ENCODE results near the gene DLGAP1. TPM values are rescaled to one million over a fixed set of nuclear protein-coding genes. Genes with fewer than 3 reads are reported as not detected.

The DLGAP1 gene
- total and polyA plus RNA-seq, 2 of the 4 experiments (the other 2 are of a cell fraction), result under 0.01 to 0.09 TPM

GRCh38 chr18:4058179-4058578, 396.9 kb downstream of the DLGAP1 start:
- peaks cover 10% of the 10 kb centered on the region; the same call in 1 of the 2 replicates for H3K9me3 ChIP-seq (ENCODE audit: control insufficient read depth, insufficient read depth, low read length)
- no peak for DNase-seq
- H4K8ac ChIP-seq (ENCODE audit: low read depth in 2 of 2, low read length in 2 of 2), result no peak overlapping the region
- ChIA-PET CTCF (no interaction called here), POLR2A (ENCODE audit: unreplicated experiment) (no interaction called here)
- H3K9me1 ChIP-seq (ENCODE audit: insufficient read depth, low read length), result no peaks in the 10 kb centered on the region
- no peak overlapping the region for H2AFZ ChIP-seq (replicated peaks; ENCODE audit: low read length, poor library complexity)
- no peak overlapping the region for H3K56ac ChIP-seq (ENCODE audit: extremely low read depth, insufficient read depth, low read length)
- dilution Hi-C loops (cut with HindIII; ENCODE audit: low sequenced_read_pairs, unreplicated experiment), result no loop called here
- no peak overlapping the region for H3K27ac ChIP-seq (ENCODE audit: insufficient read depth, low read length)
- H3K4me2 ChIP-seq (ENCODE audit: low read depth, low read length), result no peak overlapping the region
- no peaks in the 10 kb centered on the region for H3K27me3 ChIP-seq (ENCODE audit: control insufficient read depth, insufficient read depth, low read length)
- H3K4ac ChIP-seq (ENCODE audit: low read depth, low read length), result no peak overlapping the region
- no peak overlapping the region for H2BK120ac ChIP-seq (ENCODE audit: low read depth, low read length)
- H2BK5ac ChIP-seq (ENCODE audit: low read depth, low read length, poor library complexity, severe bottlenecking), result no peak overlapping the region
- no peak for TF ChIP-seq POLR2A (IDR thresholded peaks at IDR 0.05; ENCODE audit: low read depth, low read length)
- no peak for TF ChIP-seq NFE2L2 (IDR thresholded peaks at IDR 0.05; ENCODE audit: low read depth, low read length)
- no peak for TF ChIP-seq RCOR1 (IDR thresholded peaks at IDR 0.05; ENCODE audit: insufficient replicate concordance, low read length)
- TF ChIP-seq FOS (IDR thresholded peaks at IDR 0.05; ENCODE audit: low read depth, low read length), result no peak
- TF ChIP-seq RFX5 (IDR thresholded peaks at IDR 0.05; ENCODE audit: low read depth, low read length), result no peak
- TF ChIP-seq MAFK (IDR thresholded peaks at IDR 0.05; ENCODE audit: low read depth, low read length), result no peak
- no peak for TF ChIP-seq SMC3 (IDR thresholded peaks at IDR 0.05; ENCODE audit: low read depth, low read length)
- no peak overlapping the region for H2BK15ac ChIP-seq (ENCODE audit: low read depth, low read length)
- ATAC-seq (ENCODE audit: low read depth), result no peak
- no peak overlapping the region for H3K18ac ChIP-seq (ENCODE audit: low read depth, low read length)
- no peak overlapping the region for H2AK9ac ChIP-seq (replicated peaks; ENCODE audit: low read depth, low read length, poor library complexity)
- H4K91ac ChIP-seq (ENCODE audit: insufficient read depth, low read depth, low read length), result no peak overlapping the region
- H3K4me1 ChIP-seq (ENCODE audit: control insufficient read depth, insufficient read depth, low read length), result no peaks in the 10 kb centered on the region
- in situ Hi-C loops (cut with MboI; ENCODE audit: low sequenced_read_pairs), result no loop called here
- H4K5ac ChIP-seq (ENCODE audit: low read depth, low read length), result no peak overlapping the region
- H2BK20ac ChIP-seq (ENCODE audit: low read depth, low read length), result no peak overlapping the region
- H3K79me1 ChIP-seq (ENCODE audit: low read depth in 1 of 2, low read length in 2 of 2), result no peaks in the 10 kb centered on the region
- no CpG with 5 or more reads among the region's 1 CpG for WGBS, 2 experiments (ENCODE audit: extremely low coverage in 2 of 2, insufficient read length in 1 of 2)
- no peak overlapping the region for H3K23ac ChIP-seq (ENCODE audit: low read depth, low read length)
- no peak overlapping the region for H3K9ac ChIP-seq (ENCODE audit: low read depth, low read length)
- H3K14ac ChIP-seq (replicated peaks; ENCODE audit: low read depth, low read length), result no peak overlapping the region
- H3K36me3 ChIP-seq (ENCODE audit: control insufficient read depth, insufficient read depth, low read length), result no peaks in the 10 kb centered on the region
- H4K20me1 ChIP-seq (ENCODE audit: insufficient read depth, low read length), result no peaks in the 10 kb centered on the region
- H2AK5ac ChIP-seq (ENCODE audit: low read depth, low read length), result no peak overlapping the region
- no TSS peak for BruUV-seq (replicated peaks)
- no peak overlapping the region for H3K4me3 ChIP-seq (ENCODE audit: insufficient read depth, low read depth, low read length)
- intact Hi-C loops (cut with micrococcal nuclease), result no loop called here
